ENCODE measurements around the gene CTTN. TPM values are rescaled to one million over a fixed set of nuclear protein-coding genes. Genes with fewer than 3 reads are reported as not detected.
A peak's percentile ranks its signal among the peaks of the same experiment; 100 is the strongest.
"Not testable (repeated sequence)": the region's sequence is repeated elsewhere in the genome, so short reads cannot be mapped to it uniquely, and the experiment has no call there.

CTTN gene
- total RNA-seq, 1 donor from 2014 or later = 537 TPM

DNA sequence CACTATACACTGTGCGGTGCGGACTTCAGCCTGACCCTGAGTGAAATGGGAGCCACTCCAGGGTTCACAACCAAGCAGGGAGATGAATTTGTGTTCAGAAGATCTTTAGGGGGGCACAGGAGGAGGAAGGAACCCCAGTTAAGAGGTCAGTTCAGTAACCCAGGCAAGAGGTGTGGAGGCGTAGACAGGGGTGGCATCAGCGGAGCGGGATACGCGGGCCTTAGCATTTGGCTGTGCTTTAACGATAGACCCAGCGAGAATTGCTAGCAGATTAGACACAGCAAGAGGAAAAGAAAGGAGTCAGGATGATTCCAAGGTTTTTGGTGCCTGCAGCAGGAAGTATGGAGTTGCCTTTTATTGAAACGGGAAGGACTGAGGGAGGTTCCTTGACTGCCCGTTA, 46.8 kb downstream of the CTTN start:
- DNase-seq (ENCODE audit: extremely low read depth, low read depth, low spot score) = no peak

DNA sequence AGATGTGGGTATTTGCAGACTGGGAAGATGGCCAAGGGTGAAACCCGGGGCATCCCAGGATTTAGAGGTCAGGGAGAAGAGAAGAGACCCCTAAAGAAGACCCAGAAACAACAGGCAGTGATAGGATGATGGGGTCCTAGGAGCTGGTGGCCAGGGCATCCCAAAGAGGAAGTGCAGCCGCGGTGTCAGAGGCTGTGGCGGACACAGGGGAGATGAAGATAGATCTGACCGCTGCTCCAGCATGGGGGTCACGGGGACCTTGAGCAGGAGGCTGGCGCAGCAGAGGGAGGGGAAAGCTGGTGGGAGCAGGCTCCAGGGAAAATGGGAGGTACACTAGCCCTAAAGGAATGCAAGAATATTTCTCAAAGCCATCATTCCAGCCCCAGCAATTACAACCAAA, 47.3 kb downstream of the CTTN start:
- no peak for DNase-seq (ENCODE audit: extremely low read depth, low read depth, low spot score)

DNA sequence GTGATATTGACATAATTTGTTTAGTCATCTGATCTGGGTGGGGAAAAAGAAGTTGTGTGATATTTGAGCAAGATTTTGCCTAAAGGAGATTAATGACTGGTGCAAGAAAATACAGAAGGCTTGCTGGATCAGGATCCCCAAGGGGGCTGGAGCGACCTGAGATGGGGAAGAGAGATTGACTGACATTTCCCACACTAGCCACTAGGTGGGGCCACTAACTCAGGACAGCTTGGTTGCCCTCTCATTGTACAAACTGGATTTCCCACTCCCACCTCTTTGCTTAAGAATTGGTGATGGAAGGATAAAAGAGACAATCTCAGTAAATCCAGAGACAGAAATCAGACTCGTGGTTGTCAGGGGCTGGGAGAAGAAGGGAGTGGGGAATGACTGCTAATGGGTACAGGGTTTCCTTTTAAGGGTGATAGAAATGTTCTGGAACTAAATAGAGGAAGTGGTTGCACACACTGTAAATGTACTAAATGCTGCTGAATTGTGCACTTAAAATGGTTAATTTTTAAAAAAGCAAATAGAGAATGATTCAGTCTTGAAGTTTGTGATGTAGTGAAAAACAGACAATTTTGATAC, 50.7 kb downstream of the CTTN start:
- no peak for DNase-seq (ENCODE audit: extremely low read depth, low read depth, low spot score)

- DNase-seq (ENCODE audit: extremely low read depth, low read depth, low spot score) = no peak
Observed at GRCh38 chr11:70454197-70454767, 56.0 kb downstream of the CTTN start.

GRCh38 chr11:70454811-70455210, 56.5 kb downstream of the CTTN start:
- DNase-seq (ENCODE audit: extremely low read depth, low read depth, low spot score) = not testable (repeated sequence)

GRCh38 chr11:70455354-70455753, 57.0 kb downstream of the CTTN start:
- DNase-seq (ENCODE audit: extremely low read depth, low read depth, low spot score) = no peak

GRCh38 chr11:70456921-70457532, 58.7 kb downstream of the CTTN start:
- peak; percentile 27 for DNase-seq (ENCODE audit: extremely low read depth, low read depth, low spot score)

- DNase-seq (ENCODE audit: extremely low read depth, low read depth, low spot score) = no peak
Observed at GRCh38 chr11:70458736-70459135, 60.4 kb downstream of the CTTN start.

GRCh38 chr11:70460111-70460510, 61.8 kb downstream of the CTTN start:
- no peak for DNase-seq (ENCODE audit: extremely low read depth, low read depth, low spot score)

GRCh38 chr11:70460964-70461363, 62.6 kb downstream of the CTTN start:
- DNase-seq (ENCODE audit: extremely low read depth, low read depth, low spot score) = no peak

DNA sequence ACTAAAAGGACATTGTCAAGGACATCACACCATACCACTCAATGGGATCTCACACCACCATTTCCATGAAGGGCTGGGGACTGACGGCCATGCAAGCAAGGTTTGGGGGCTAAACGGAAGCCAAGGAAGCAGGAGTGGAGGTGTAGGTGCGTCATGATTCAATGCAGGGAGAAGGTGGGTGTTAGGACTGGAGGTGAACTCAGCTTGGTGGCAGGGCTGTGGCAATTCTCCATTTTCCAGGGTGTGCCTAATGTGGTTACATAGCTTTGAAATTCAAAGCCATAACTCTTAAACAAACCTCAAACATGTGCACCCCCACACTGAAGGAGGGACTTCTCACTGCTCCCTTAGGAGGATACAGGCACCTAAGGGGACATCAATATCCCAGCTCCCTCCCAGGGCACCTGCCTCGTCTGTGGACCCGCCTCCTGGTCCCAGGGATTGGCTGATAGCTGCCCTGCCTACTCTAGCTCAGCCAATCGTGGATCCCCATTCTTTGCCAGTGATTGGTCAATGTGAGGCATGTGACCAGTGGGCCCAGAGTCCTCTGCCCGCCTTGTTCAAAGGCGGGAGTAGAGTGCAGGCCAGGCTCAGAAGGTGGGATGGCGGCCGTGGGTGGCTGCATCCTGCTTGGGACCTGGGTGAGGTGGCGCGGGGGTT, 64.6 kb downstream of the CTTN start:
- no peak for DNase-seq (ENCODE audit: extremely low read depth, low read depth, low spot score)

DNA sequence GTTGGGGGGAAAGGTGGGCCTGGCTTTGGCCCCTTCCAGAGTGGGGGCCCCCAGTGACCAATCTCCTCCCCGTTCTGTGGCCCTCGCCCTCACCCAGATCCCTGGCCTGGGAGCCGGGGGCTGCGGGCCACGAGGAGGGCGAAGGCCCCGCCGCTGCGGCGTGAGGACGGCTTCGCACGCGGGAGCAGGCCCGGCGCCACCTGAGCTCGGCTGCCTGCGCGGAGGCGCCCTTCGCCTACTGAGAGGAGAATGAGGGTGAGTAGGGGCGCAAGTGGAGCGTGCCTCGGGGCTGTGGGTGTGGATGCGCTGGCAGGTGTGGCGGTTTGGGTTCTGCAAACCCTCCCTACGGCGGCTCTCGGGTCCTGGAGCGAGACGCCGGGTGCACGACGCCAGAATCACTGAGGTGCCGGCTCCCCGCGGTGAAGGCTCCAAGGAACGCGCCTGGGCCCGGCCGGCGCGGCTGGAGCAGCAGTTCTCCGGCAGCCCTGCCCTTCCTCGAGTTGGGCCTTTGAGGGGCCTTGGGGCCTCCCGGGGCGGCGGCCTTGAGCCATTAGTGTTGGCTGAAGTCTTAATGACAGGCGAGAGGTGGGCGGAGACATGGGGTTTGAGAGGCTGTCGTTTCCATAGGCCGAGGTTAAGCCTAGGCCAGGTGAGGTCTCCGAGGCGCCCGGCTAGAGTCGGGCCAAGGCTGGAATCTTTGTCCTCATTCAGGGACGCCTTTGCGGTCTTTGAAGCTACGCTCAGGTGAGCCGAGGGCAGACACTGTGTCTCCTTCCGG, 65.3 kb downstream of the CTTN start:
- no peak for DNase-seq (ENCODE audit: extremely low read depth, low read depth, low spot score)

DNA sequence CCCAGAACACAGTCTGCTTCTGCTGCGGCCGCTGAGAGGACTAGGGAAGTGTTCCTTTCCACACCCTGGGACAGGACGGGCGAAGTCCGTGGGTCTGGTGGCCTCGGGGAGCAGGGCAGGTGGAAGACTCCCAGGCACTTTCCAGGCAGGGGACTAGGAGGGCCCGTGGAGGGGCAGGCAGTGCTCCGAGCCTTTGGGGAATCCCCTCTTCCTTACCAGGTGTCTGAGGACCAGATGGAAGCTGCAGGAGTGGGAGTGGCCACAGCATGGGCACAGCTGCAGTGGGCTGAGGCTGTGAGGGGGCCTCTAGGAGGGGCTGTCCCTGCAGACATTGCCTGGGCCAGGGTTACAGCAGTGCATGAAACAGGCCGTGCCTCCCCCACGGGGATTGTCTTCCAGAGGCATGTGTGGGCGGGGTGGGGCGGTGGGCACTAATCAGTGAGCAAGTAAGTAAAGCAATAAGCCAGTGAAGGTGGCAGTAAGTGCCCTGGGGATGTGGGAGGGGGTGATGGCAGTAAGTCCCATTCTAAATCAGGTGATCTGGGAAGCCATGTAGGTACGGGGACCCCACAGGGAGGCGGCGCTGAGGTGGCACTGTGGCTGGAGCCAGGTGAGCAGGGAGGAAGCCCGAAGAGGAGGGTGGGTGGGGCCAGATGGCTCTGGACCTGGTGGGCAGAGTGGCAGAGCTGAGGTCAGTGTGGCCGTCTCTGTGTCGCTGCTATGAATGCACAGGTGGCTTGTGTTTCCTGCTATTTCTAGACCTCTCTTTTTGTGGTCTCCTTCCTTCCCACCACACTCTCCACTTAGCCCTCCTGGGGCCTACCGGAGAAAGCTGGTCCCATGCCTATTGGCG, 66.4 kb downstream of the CTTN start:
- DNase-seq (ENCODE audit: extremely low read depth, low read depth, low spot score) = no peak

- no peak for DNase-seq (ENCODE audit: extremely low read depth, low read depth, low spot score)
Observed at GRCh38 chr11:70466154-70466553, 67.8 kb downstream of the CTTN start.

DNA sequence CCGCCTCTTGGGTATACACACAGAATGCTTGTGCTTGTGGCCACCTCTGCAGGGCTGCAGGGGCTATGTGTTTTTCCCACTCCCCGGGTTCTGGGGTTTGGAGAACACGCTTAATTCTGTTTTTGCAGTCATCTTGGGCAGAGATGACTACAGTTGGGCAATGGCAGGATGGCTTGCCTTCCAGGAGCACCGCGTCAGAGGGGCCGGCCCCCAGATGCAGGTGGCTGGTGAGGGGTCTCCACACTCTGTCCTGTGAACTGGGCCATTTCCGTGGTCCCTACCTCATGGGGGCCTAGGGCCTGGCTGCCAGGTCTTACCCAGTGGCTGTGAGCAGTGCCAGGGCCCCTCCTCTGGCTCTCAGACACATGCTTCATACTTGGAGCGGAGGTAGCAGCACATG, 68.3 kb downstream of the CTTN start:
- DNase-seq (ENCODE audit: extremely low read depth, low read depth, low spot score) = no peak

DNA sequence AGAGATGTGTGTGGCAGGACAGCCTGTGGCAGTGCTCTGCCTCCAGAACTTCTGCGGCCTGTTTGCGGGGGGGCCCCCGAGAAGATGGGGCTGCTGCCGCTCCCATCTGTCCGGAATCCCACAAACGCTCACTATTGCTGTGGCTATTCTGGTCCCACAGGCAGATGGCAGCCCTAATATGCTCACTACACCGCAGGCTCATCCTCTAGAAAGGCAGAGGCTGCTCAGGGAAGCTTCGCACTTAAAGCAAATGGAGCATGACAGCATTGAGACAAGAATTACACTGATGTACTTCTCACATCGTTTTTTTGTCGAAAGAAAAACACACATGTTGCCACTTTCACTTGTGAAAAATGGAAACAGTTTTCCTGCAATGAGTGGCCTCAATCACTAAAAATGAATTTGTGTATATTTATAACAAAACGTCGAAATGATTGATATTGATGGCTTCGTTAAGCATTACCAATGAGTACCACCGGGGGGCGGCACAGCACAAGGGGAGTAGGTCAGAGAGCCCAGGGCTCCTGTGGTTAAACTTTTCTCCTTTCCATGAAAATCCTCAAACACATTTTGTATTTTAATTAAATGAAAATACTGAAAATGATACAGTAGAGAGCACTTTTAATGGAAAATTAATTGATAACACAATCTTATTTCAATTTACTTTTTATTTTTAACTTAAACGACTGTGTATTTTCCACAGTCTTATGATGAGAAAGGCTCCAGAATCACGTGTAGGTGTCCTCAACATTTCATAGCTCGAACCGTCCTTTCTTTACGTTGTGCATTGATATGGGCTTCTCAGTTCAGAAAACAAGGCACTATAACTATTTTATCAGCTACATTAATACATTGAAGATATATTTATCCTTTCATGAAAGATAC, 69.1 kb downstream of the CTTN start:
- DNase-seq (ENCODE audit: extremely low read depth, low read depth, low spot score) = peak; percentile 18

DNA sequence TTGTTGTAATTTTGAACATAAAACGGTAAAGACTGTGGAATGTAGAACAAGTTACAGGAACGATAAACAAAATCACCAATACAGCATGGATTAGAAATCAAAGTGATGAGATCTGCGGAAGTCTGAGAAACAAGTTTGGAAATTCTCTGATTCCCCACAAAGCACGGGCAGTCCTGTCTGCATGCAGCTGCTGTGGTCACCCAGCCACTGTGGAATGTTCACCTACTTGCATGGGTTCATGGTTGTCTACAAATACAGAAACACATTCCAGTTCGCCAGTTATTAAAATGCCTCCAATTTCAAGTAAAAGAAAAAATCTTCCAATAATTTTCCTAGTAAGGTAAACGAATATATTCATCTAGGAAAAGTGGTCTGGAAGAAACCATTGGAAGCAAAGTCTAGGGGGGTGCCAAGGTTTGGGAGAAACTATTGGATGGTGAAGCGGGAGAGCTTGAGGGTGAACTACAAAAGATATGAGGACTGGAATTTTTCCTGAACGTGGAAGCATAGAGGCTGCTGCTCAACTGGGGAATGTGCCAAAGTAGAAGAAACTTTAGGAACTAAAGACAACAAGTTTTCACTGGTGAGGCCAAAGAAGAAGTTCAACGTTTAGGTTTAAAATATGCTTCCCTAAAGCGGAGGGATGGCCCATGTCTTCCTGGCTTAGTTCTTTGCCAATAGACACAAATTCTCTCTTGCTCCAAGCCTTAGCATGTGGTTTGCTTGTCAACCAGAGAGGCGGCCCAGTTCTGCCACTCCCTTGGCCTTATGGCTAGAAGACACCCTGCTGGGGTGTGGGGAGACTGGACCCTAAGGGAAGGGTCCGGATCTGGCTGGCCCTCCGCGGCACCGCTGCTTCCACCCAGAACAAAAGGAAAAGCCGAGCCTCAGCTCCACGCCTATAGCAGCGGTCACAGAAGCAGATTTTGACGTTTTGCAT, 70.2 kb downstream of the CTTN start:
- DNase-seq (ENCODE audit: extremely low read depth, low read depth, low spot score) = no peak

- no peak for DNase-seq (ENCODE audit: extremely low read depth, low read depth, low spot score)
Observed at GRCh38 chr11:70470127-70470526, 71.8 kb downstream of the CTTN start.

All from glomerular endothelial cell (primary cell).